ENCODE results near the gene TEX264.

The TEX264 gene

GRCh38 chr3:51708216-51708845 is 37.3 kb downstream of the TEX264 start:
- no peak overlapping the region for H3K27ac ChIP-seq (ENCODE audit: low read length)
- peaks cover 4 to 8% of the 10 kb centered on the region in 2 donors for H3K36me3 ChIP-seq (ENCODE audit: control insufficient read depth in 2 of 2, insufficient read depth in 2 of 2, low read length in 2 of 2)
- peaks cover 5% of the 10 kb centered on the region for H3K4me1 ChIP-seq (ENCODE audit: control insufficient read depth, insufficient read depth, low read length)
- H3K4me3 ChIP-seq (ENCODE audit: low read length in 2 of 2) = no peak overlapping the region
- H3K9ac ChIP-seq (ENCODE audit: low read length in 2 of 2) = no peak overlapping the region
- H3K27me3 ChIP-seq (ENCODE audit: control insufficient read depth in 1 of 2, insufficient read depth in 2 of 2, low read length in 2 of 2) = peaks cover 0 to 12% of the 10 kb centered on the region in 2 donors
- no peaks in the 10 kb centered on the region for H3K9me3 ChIP-seq (ENCODE audit: control insufficient read depth in 2 of 2, low read length in 2 of 2)

DNA sequence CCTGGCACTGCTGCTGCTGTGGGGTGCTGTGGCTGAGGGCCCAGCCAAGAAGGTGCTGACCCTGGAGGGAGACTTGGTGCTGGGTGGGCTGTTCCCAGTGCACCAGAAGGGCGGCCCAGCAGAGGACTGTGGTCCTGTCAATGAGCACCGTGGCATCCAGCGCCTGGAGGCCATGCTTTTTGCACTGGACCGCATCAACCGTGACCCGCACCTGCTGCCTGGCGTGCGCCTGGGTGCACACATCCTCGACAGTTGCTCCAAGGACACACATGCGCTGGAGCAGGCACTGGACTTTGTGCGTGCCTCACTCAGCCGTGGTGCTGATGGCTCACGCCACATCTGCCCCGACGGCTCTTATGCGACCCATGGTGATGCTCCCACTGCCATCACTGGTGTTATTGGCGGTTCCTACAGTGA is 38.0 kb downstream of the TEX264 start:
- Histone ChIP-seq H3K27me3 (ENCODE audit: control insufficient read depth in 1 of 2, insufficient read depth in 2 of 2, low read length in 2 of 2) (peaks cover 0 to 12% of the 10 kb centered on the region in 2 donors), H3K27ac (ENCODE audit: low read length) (no peak overlapping the region)

GRCh38 chr3:51709675-51710074 is 38.6 kb downstream of the TEX264 start:
- no peak overlapping the region for H3K4me3 ChIP-seq (ENCODE audit: low read length in 2 of 2)
- H3K36me3 ChIP-seq (ENCODE audit: control insufficient read depth in 2 of 2, insufficient read depth in 2 of 2, low read length in 2 of 2) = peaks cover 4 to 5% of the 10 kb centered on the region in 2 donors
- no peaks in the 10 kb centered on the region for H3K9me3 ChIP-seq (ENCODE audit: control insufficient read depth in 2 of 2, low read length in 2 of 2)
- no peak overlapping the region for H3K9ac ChIP-seq (ENCODE audit: low read length in 2 of 2)
- H3K27ac ChIP-seq (ENCODE audit: low read length) = no peak overlapping the region
- peaks cover 5% of the 10 kb centered on the region for H3K4me1 ChIP-seq (ENCODE audit: control insufficient read depth, insufficient read depth, low read length)
- H3K27me3 ChIP-seq (ENCODE audit: control insufficient read depth in 1 of 2, insufficient read depth in 2 of 2, low read length in 2 of 2) = peaks cover 0 to 12% of the 10 kb centered on the region in 2 donors

More for the DNA sequence above, 38.0 kb downstream of the TEX264 start:
- Histone ChIP-seq H3K4me1 (ENCODE audit: control insufficient read depth, insufficient read depth, low read length) (peaks cover 5% of the 10 kb centered on the region), H3K9ac (ENCODE audit: low read length in 2 of 2) (no peak overlapping the region), H3K4me3 (ENCODE audit: low read length in 2 of 2) (no peak overlapping the region), H3K36me3 (ENCODE audit: control insufficient read depth in 2 of 2, insufficient read depth in 2 of 2, low read length in 2 of 2) (peaks cover 4 to 8% of the 10 kb centered on the region in 2 donors), H3K9me3 (ENCODE audit: control insufficient read depth in 2 of 2, low read length in 2 of 2) (no peaks in the 10 kb centered on the region)

DNA sequence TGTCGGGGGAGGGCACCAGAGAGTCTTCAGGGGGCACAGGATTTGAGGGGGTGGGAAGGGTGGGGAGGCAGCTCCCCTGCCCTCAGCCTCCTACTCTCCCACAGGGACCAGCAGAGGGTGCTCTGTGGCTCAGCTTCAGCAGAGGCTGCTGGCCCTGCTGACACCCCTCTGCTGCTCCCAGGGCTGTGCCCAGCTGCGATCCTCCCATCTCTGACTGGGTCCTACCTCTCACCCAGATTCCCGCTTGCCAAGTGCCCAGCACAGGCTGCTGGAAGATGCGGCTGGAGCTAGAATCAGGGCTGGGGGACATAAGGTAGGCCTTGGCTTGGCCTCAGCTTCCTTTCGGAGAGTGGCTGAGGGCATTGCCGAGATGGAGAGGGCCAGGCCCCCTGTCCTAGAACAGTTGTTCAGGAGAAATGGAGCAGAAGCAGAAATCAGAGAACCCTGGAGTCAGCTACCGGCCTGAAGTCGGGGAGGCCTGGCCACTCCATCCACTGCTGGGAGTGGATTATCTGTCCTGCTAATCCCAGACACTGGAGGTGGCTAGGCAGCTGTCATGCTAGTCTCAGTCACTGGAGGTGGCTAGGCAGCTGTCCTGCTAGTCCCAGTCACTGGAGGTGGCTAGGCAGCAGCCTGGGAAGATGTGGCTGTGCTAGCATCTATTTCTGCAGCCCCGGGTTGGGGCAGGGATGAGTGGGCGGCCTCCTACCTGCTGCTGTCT is 39.7 kb downstream of the TEX264 start:
- Histone ChIP-seq H3K9ac (ENCODE audit: low read length in 2 of 2) (no peak overlapping the region), H3K36me3 (ENCODE audit: control insufficient read depth in 2 of 2, insufficient read depth in 2 of 2, low read length in 2 of 2) (no peaks in the 10 kb centered on the region), H3K27me3 (ENCODE audit: control insufficient read depth in 1 of 2, insufficient read depth in 2 of 2, low read length in 2 of 2) (peaks cover 0 to 12% of the 10 kb centered on the region in 2 donors), H3K4me1 (ENCODE audit: control insufficient read depth, insufficient read depth, low read length) (peaks cover 5% of the 10 kb centered on the region), H3K9me3 (ENCODE audit: control insufficient read depth in 2 of 2, low read length in 2 of 2) (no peaks in the 10 kb centered on the region), H3K4me3 (ENCODE audit: low read length in 2 of 2) (no peak overlapping the region), H3K27ac (ENCODE audit: low read length) (no peak overlapping the region)

GRCh38 chr3:51711352-51712037 is 40.4 kb downstream of the TEX264 start:
- Histone ChIP-seq H3K27ac (ENCODE audit: low read length) (no peak overlapping the region), H3K4me3 (ENCODE audit: low read length in 2 of 2) (no peak overlapping the region), H3K36me3 (ENCODE audit: control insufficient read depth in 2 of 2, insufficient read depth in 2 of 2, low read length in 2 of 2) (no peaks in the 10 kb centered on the region), H3K27me3 (ENCODE audit: control insufficient read depth in 1 of 2, insufficient read depth in 2 of 2, low read length in 2 of 2) (peaks cover 0 to 14% of the 10 kb centered on the region in 2 donors), H3K4me1 (ENCODE audit: control insufficient read depth, insufficient read depth, low read length) (peaks cover 5% of the 10 kb centered on the region), H3K9ac (ENCODE audit: low read length in 2 of 2) (no peak overlapping the region), H3K9me3 (ENCODE audit: control insufficient read depth in 2 of 2, low read length in 2 of 2) (no peaks in the 10 kb centered on the region)

GRCh38 chr3:51712038-51712420 is 41.0 kb downstream of the TEX264 start:
- Histone ChIP-seq H3K27ac (ENCODE audit: low read length) (no peak overlapping the region), H3K9ac (ENCODE audit: low read length in 2 of 2) (no peak overlapping the region), H3K4me3 (ENCODE audit: low read length in 2 of 2) (no peak overlapping the region), H3K4me1 (ENCODE audit: control insufficient read depth, insufficient read depth, low read length) (peaks cover 5% of the 10 kb centered on the region), H3K36me3 (ENCODE audit: control insufficient read depth in 2 of 2, insufficient read depth in 2 of 2, low read length in 2 of 2) (no peaks in the 10 kb centered on the region), H3K27me3 (ENCODE audit: control insufficient read depth in 1 of 2, insufficient read depth in 2 of 2, low read length in 2 of 2) (peaks cover 0 to 14% of the 10 kb centered on the region in 2 donors), H3K9me3 (ENCODE audit: control insufficient read depth in 2 of 2, low read length in 2 of 2) (no peaks in the 10 kb centered on the region)

DNA sequence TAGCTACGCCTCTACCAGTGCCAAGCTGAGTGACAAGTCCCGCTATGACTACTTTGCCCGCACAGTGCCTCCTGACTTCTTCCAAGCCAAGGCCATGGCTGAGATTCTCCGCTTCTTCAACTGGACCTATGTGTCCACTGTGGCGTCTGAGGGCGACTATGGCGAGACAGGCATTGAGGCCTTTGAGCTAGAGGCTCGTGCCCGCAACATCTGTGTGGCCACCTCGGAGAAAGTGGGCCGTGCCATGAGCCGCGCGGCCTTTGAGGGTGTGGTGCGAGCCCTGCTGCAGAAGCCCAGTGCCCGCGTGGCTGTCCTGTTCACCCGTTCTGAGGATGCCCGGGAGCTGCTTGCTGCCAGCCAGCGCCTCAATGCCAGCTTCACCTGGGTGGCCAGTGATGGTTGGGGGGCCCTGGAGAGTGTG is 41.5 kb downstream of the TEX264 start:
- Histone ChIP-seq H3K27ac (ENCODE audit: low read length) (no peak overlapping the region), H3K27me3 (ENCODE audit: control insufficient read depth in 1 of 2, insufficient read depth in 2 of 2, low read length in 2 of 2) (peaks cover 0 to 14% of the 10 kb centered on the region in 2 donors), H3K4me3 (ENCODE audit: low read length in 2 of 2) (no peak overlapping the region), H3K36me3 (ENCODE audit: control insufficient read depth in 2 of 2, insufficient read depth in 2 of 2, low read length in 2 of 2) (no peaks in the 10 kb centered on the region), H3K4me1 (ENCODE audit: control insufficient read depth, insufficient read depth, low read length) (peaks cover 2% of the 10 kb centered on the region), H3K9me3 (ENCODE audit: control insufficient read depth in 2 of 2, low read length in 2 of 2) (no peaks in the 10 kb centered on the region), H3K9ac (ENCODE audit: low read length in 2 of 2) (no peak overlapping the region)

GRCh38 chr3:51712963-51713362 is 41.9 kb downstream of the TEX264 start:
- no peak overlapping the region for H3K4me3 ChIP-seq (ENCODE audit: low read length in 2 of 2)
- no peaks in the 10 kb centered on the region for H3K36me3 ChIP-seq (ENCODE audit: control insufficient read depth in 2 of 2, insufficient read depth in 2 of 2, low read length in 2 of 2)
- H3K4me1 ChIP-seq (ENCODE audit: control insufficient read depth, insufficient read depth, low read length) = no peaks in the 10 kb centered on the region

GRCh38 chr3:51715231-51715976 is 44.4 kb downstream of the TEX264 start:
- Histone ChIP-seq H3K27me3 (ENCODE audit: control insufficient read depth in 1 of 2, insufficient read depth in 2 of 2, low read length in 2 of 2) (peaks cover 0 to 6% of the 10 kb centered on the region in 2 donors), H3K9ac (ENCODE audit: low read length in 2 of 2) (no peak overlapping the region), H3K36me3 (ENCODE audit: control insufficient read depth in 2 of 2, insufficient read depth in 2 of 2, low read length in 2 of 2) (no peaks in the 10 kb centered on the region), H3K4me3 (ENCODE audit: low read length in 2 of 2) (no peak overlapping the region), H3K4me1 (ENCODE audit: control insufficient read depth, insufficient read depth, low read length) (no peaks in the 10 kb centered on the region), H3K27ac (ENCODE audit: low read length) (no peak overlapping the region), H3K9me3 (ENCODE audit: control insufficient read depth in 2 of 2, low read length in 2 of 2) (no peaks in the 10 kb centered on the region)

More at GRCh38 chr3:51712963-51713362, 41.9 kb downstream of the TEX264 start:
- Histone ChIP-seq H3K27ac (ENCODE audit: low read length) (no peak overlapping the region), H3K9ac (ENCODE audit: low read length in 2 of 2) (no peak overlapping the region), H3K9me3 (ENCODE audit: control insufficient read depth in 2 of 2, low read length in 2 of 2) (no peaks in the 10 kb centered on the region), H3K27me3 (ENCODE audit: control insufficient read depth in 1 of 2, insufficient read depth in 2 of 2, low read length in 2 of 2) (peaks cover 0 to 10% of the 10 kb centered on the region in 2 donors)

- H3K9me3 ChIP-seq (ENCODE audit: control insufficient read depth in 2 of 2, low read length in 2 of 2) = no peaks in the 10 kb centered on the region
- H3K4me1 ChIP-seq (ENCODE audit: control insufficient read depth, insufficient read depth, low read length) = no peaks in the 10 kb centered on the region
Measured at GRCh38 chr3:51715977-51716294, 44.9 kb downstream of the TEX264 start.

More at GRCh38 chr3:51715977-51716294, 44.9 kb downstream of the TEX264 start:
- no peaks in the 10 kb centered on the region for H3K36me3 ChIP-seq (ENCODE audit: control insufficient read depth in 2 of 2, insufficient read depth in 2 of 2, low read length in 2 of 2)
- no peak overlapping the region for H3K4me3 ChIP-seq (ENCODE audit: low read length in 2 of 2)
- no peak overlapping the region for H3K9ac ChIP-seq (ENCODE audit: low read length in 2 of 2)
- no peak overlapping the region for H3K27ac ChIP-seq (ENCODE audit: low read length)
- H3K27me3 ChIP-seq (ENCODE audit: control insufficient read depth in 1 of 2, insufficient read depth in 2 of 2, low read length in 2 of 2) = peaks cover 0 to 6% of the 10 kb centered on the region in 2 donors

Measured in stomach smooth muscle (tissue), 2 donors.